HepG2 (cell line): ENCODE data around the gene TM9SF2. TPM values are rescaled to one million over a fixed set of nuclear protein-coding genes. Genes with fewer than 3 reads are reported as not detected.

Experiments
- ELF1 ChIP-seq: sonication (generic); formaldehyde crosslinking; IDR thresholded peaks from 2 replicates; pipeline ENCODE4 v1.4.0; 2020; ENCODE audit warnings: missing genetic modification reagents
- FOXA1 ChIP-seq, 2 experiments: fragments of 450-650 bp in 1 of 2; sonication (generic) in 1 of 2; formaldehyde crosslinking in 1 of 2; IDR thresholded peaks; 2 replicates each; pipeline versions ENCODE4 v1.4.0 to v1.6.1; 2016 to 2020; ENCODE audit warnings: missing genetic modification reagents in 1 of 2
- GABPA ChIP-seq, 2 experiments: IDR thresholded peaks; 2 replicates each; pipeline ENCODE4 v1.6.1; 2011 to 2016; ENCODE audit warnings: low read depth in 2 of 2, low read length in 1 of 2, missing biosample characterization in 1 of 2, missing genetic modification characterization in 1 of 2
- HCFC1 ChIP-seq: fragments of 150-350 bp; IDR thresholded peaks from 2 replicates; pipeline ENCODE4 v1.6.1; 2014; ENCODE audit warnings: low read depth, low read length
- KAT7 ChIP-seq: IDR thresholded peaks from 2 replicates; pipeline ENCODE4 v1.6.1; 2018; ENCODE audit warnings: borderline replicate concordance, missing compliant biosample characterization
- KDM4B ChIP-seq: sonication (generic); formaldehyde crosslinking; IDR thresholded peaks from 2 replicates; pipeline ENCODE4 v1.4.0; 2020; ENCODE audit warnings: missing genetic modification reagents
- MAFF ChIP-seq: IDR thresholded peaks from 2 replicates; pipeline ENCODE4 v1.6.1; 2011; ENCODE audit warnings: low read depth, low read length, improper control_type of control experiment
- NR2F6 ChIP-seq, 2 experiments: IDR thresholded peaks; 2 replicates each; pipeline ENCODE4 v1.6.1; 2016; ENCODE audit warnings: antibody characterized with exemption in 1 of 2, mild to moderate bottlenecking in 1 of 2
- PRPF4 ChIP-seq: fragments of 200-400 bp; formaldehyde crosslinking; IDR thresholded peaks from 2 replicates; pipeline ENCODE4 v1.6.1; 2016; ENCODE audit warnings: low read length, low read depth; ENCODE audit not compliant: poor library complexity, severe bottlenecking
- REST ChIP-seq, 2 experiments: IDR thresholded peaks; 2 replicates each; pipeline ENCODE4 v1.6.1; 2011 to 2012; ENCODE audit warnings: low read length in 2 of 2, borderline replicate concordance in 1 of 2, low read depth in 1 of 2, mild to moderate bottlenecking in 1 of 2, moderate library complexity in 1 of 2
- SIX1 ChIP-seq: sonication (generic); formaldehyde crosslinking; IDR thresholded peaks from 2 replicates; pipeline ENCODE4 v1.4.0; 2020; ENCODE audit warnings: missing genetic modification reagents, borderline replicate concordance
- SMAD9 ChIP-seq: sonication (generic); formaldehyde crosslinking; IDR thresholded peaks from 2 replicates; pipeline ENCODE4 v1.5.1; 2020; ENCODE audit warnings: mild to moderate bottlenecking, missing genetic modification reagents
- STAT5B ChIP-seq: sonication (generic); formaldehyde crosslinking; IDR thresholded peaks from 2 replicates; pipeline ENCODE4 v1.4.0; 2020; ENCODE audit warnings: missing genetic modification reagents
- TBL1XR1 ChIP-seq: fragments of 150-350 bp; IDR thresholded peaks from 2 replicates; pipeline ENCODE4 v1.6.1; 2014; ENCODE audit warnings: borderline replicate concordance, low read length; ENCODE audit not compliant: partially characterized antibody
- ZBTB43 ChIP-seq: sonication (generic); formaldehyde crosslinking; conservative IDR thresholded peaks from 2 replicates; pipeline ENCODE4 v1.4.0; 2020; ENCODE audit warnings: missing genetic modification reagents
- ZNF136 ChIP-seq: sonication (generic); formaldehyde crosslinking; IDR thresholded peaks from 2 replicates; pipeline ENCODE4 v1.8.1; 2022; ENCODE audit warnings: low read depth, mild to moderate bottlenecking, moderate library complexity, missing genetic modification reagents
- ZNF138 ChIP-seq: sonication (generic); formaldehyde crosslinking; IDR thresholded peaks from 2 replicates; pipeline ENCODE4 v1.5.0; 2020; ENCODE audit warnings: mild to moderate bottlenecking, low read depth, missing genetic modification reagents
- ZNF251 ChIP-seq: sonication (generic); formaldehyde crosslinking; IDR thresholded peaks from 2 replicates; pipeline ENCODE4 v1.9.0; 2021; ENCODE audit warnings: mild to moderate bottlenecking, missing genetic modification reagents
- ZNF256 ChIP-seq: sonication (generic); formaldehyde crosslinking; conservative IDR thresholded peaks from 2 replicates; pipeline ENCODE4 v1.4.0; 2020; ENCODE audit warnings: missing genetic modification reagents
- ZNF331 ChIP-seq: sonication (generic); formaldehyde crosslinking; IDR thresholded peaks from 2 replicates; pipeline ENCODE4 v1.4.0; 2020; ENCODE audit warnings: missing genetic modification reagents
- ZNF576 ChIP-seq: sonication (generic); formaldehyde crosslinking; IDR thresholded peaks from 2 replicates; pipeline ENCODE4 v1.4.0; 2020; ENCODE audit warnings: mild to moderate bottlenecking, missing genetic modification reagents
- ZNF790 ChIP-seq: sonication (generic); formaldehyde crosslinking; IDR thresholded peaks from 2 replicates; pipeline ENCODE4 v1.8.0; 2022; ENCODE audit warnings: missing genetic modification reagents, mild to moderate bottlenecking, borderline replicate concordance
- ZSCAN12 ChIP-seq: sonication (generic); formaldehyde crosslinking; IDR thresholded peaks from 2 replicates; pipeline ENCODE4 v1.9.0; 2021; ENCODE audit warnings: mild to moderate bottlenecking, missing genetic modification reagents
- ZSCAN25 ChIP-seq: sonication (generic); formaldehyde crosslinking; IDR thresholded peaks from 2 replicates; pipeline ENCODE4 v1.8.0; 2022; ENCODE audit warnings: mild to moderate bottlenecking, missing genetic modification reagents
- polyA plus RNA-seq, 8 experiments: library from polyadenylated mRNA; depleted of rRNA in 3 of 8; stranded (reverse) in 7 of 8; unstranded in 1 of 8; fragments of >200 nt; fragmentation: Illumina TruSeq in 4 of 8; extraction: Trizol in 4 of 8; gene quantifications; 2 replicates each; pipeline versions ENCODE4 v1.2.1 to v1.2.3, GENCODE V29; 2011 to 2016; ENCODE audit warnings: low read depth in 4 of 8, missing spikeins in 1 of 8, mixed read lengths in 1 of 8; ENCODE audit not compliant: insufficient read depth in 1 of 8
- total RNA-seq, 5 experiments: library from RNA; depleted of rRNA; stranded (reverse); fragments of >200 nt; fragmentation: Illumina TruSeq; extraction: Trizol; gene quantifications; 2 replicates each; pipeline ENCODE4 v1.2.3, GENCODE V29; 2016; ENCODE audit warnings: low read depth in 1 of 5

TM9SF2 gene
- total and polyA plus RNA-seq, 2 of the 13 experiments (the other 11 are each of a cell fraction or from before 2014, with no cell fraction given): 94.1 to 123 TPM

- 0 out of 2 replicates have a peak, but pooled peaks have one; percentile 42 for TF ChIP-seq ZBTB43 (CRISPR knock-in tag)
- no peak for TF ChIP-seq PRPF4
- TF ChIP-seq ZNF576: no peak
- no peak for TF ChIP-seq MAFF
- TF ChIP-seq ZNF138 (CRISPR knock-in tag): no peak
- 0 out of 2 replicates have a peak, but pooled peaks have one; percentile 15 for TF ChIP-seq HCFC1
- TF ChIP-seq FOXA1 (IDR thresholded peaks at IDR 0.05): no peak
- peak; percentile 27; the same call in 1 of the 2 replicates for TF ChIP-seq FOXA1 (CRISPR knock-in tag; IDR thresholded peaks at IDR 0.05)
- TF ChIP-seq KAT7 (CRISPR knock-in tag): peak; percentile 60; the same call in 1 of the 2 replicates
- peak; percentile 15; the same call in 1 of the 2 replicates for TF ChIP-seq ZNF331
- peak; percentile 73 for TF ChIP-seq NR2F6 (IDR thresholded peaks at IDR 0.05)
- TF ChIP-seq NR2F6 (CRISPR knock-in tag; IDR thresholded peaks at IDR 0.05): peak; percentile 72
- 0 out of 2 replicates have a peak, but pooled peaks have one; percentile 63 for TF ChIP-seq ZNF256
- no peak for TF ChIP-seq STAT5B
- TF ChIP-seq ZNF136 (CRISPR knock-in tag): no peak; the same call in 1 of the 2 replicates
- no peak for TF ChIP-seq ZSCAN25 (CRISPR knock-in tag)
- TF ChIP-seq REST (IDR thresholded peaks at IDR 0.05; ENCODE audit: borderline replicate concordance in 1 of 2, low read depth in 1 of 2, low read length in 2 of 2): no peak
- no peak for TF ChIP-seq SMAD9 (CRISPR knock-in tag)
- no peak for TF ChIP-seq GABPA (IDR thresholded peaks at IDR 0.05; ENCODE audit: low read depth, low read length)
- TF ChIP-seq GABPA (CRISPR knock-in tag; IDR thresholded peaks at IDR 0.05; ENCODE audit: low read depth): no peak
- no peak for TF ChIP-seq ZNF251 (CRISPR knock-in tag)
- no peak for TF ChIP-seq TBL1XR1
- no peak for TF ChIP-seq SIX1 (CRISPR knock-in tag)
- no peak for TF ChIP-seq ELF1 (CRISPR knock-in tag)
- no peak for TF ChIP-seq ZSCAN12
- TF ChIP-seq ZNF790 (CRISPR knock-in tag): peak; percentile 79; the same call in 1 of the 2 replicates
- TF ChIP-seq KDM4B (CRISPR knock-in tag): 0 out of 2 replicates have a peak, but pooled peaks have one; percentile 7
Measured at GRCh38 chr13:99606324-99607066, 105.2 kb downstream of the TM9SF2 start, which contains the start of gene CLYBL (continued).
